Activated CD4-positive, alpha-beta T cell treated with anti-CD3 and anti-CD28 coated beads, Interleukin-2, amount 50 U/mL, for 1 hour (primary cell): Measurements from ENCODE around the gene PKHD1.

Source experiments
- DNase-seq: peaks from one replicate; pipeline ENCODE4 v3.0.0-alpha.2; 2020

The PKHD1 gene

DNA sequence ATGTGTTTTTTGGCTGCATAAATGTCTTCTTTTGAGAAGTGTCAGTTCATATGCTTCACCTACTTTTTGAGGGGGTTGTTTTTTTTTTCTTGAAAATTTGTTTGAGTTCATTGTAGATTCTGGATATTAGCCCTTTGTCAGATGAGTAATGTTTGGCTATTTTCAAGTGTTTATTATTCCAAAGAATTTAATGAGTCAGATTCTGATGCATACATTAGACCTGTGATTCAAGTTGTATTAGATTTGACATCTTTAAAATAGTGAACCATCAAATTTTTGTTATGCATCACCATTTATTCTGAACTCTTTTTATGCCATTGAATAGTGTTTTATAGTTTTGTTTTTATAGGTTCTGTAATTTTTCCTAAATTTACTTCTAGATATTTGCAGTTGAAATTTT, 319.3 kb downstream of the PKHD1 start:
- no peak for DNase-seq

DNA sequence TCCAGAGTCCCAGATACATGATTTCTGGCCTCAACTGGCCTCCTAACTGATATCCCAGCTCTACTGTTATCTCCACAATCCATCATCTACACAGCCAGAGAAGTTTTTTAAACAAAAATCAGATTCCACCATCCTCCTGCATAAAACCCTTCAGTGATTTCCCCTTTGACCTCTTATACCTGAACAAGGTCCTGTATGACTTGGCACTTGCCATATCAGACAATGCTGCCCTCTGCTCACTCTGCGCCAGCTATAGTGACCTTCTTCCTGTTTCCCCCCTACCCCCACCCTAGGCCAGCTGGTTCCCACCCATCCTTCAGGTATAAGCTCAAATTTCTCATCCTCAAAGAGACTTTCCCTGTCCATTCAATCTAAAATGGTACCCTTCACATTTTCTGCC, 322.2 kb downstream of the PKHD1 start:
- no peak for DNase-seq

DNA sequence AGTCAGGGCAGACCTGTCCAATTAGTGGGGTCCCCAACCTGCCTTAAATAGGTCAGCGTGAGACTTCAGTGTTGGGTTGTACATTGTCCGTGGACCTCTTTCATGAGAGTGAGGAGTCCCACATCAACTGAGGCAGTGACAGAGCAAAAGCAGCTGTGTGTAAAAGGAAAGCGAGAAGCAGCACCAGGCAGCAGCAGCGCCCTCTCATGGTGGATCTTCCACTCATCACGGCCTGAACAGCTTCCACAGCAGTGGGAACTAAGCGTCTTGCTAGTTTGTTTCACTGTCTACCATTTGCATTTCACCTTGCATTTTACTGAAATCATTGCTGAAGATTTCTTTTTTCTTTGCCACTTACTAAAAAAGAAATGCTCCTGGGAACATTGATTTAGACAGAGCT, 333.8 kb downstream of the PKHD1 start:
- DNase-seq = no peak

DNA sequence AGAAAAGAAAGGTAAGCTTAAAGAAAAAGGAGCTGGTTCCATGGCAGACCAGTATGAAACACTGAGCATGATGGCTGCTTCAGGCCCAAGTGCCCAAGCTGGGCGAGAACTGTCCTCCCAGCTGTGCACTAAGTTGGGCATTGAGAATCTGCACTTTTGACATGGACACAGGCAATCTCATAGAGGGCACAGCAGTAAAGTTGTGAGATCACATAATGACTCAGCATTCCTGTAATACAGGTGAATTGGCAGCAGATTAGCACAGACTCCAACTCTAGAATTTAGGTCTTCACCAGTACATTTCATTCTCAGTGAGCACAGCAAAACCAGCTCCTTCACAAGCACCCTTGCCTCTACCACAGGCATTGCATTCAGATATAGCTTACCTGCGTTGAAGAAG, 343.4 kb downstream of the PKHD1 start:
- DNase-seq = no peak

DNA sequence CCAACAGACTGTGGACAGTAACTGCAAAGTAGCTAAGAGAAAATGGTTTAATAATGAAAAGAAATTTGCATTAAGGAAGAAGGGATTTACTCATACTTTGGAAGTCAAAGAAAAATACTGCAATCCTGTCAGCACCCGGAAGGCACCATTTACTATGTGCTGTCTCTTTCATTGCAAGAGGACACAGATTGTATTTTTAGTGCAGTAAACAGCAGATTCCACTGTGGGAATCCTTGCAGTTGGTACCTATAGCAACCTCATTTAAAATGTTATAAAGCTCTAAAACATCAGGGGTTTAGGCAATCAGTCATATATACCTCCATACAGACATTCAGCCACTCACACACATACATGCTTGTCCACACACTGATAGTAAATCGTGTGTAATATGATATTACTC, 346.8 kb downstream of the PKHD1 start:
- DNase-seq = no peak

DNA sequence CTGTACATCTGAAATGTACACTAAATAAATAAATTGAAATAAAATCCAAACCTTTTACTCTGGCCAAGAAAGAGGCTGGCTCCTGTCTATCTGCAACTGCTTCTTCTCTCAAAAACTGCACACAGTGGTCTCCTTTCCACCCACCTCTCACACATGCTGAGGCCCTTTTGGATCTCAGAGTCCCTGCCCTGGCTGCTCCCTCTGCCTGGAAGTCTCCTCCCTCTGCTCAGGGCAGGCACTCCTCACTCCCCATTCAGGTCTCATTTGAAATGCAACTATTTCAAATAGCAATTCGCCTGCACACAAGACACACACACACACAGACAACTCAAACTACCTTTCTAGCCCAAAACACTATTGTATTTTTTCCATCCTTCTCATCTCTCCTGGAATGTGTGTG, 348.8 kb downstream of the PKHD1 start:
- no peak for DNase-seq

DNA sequence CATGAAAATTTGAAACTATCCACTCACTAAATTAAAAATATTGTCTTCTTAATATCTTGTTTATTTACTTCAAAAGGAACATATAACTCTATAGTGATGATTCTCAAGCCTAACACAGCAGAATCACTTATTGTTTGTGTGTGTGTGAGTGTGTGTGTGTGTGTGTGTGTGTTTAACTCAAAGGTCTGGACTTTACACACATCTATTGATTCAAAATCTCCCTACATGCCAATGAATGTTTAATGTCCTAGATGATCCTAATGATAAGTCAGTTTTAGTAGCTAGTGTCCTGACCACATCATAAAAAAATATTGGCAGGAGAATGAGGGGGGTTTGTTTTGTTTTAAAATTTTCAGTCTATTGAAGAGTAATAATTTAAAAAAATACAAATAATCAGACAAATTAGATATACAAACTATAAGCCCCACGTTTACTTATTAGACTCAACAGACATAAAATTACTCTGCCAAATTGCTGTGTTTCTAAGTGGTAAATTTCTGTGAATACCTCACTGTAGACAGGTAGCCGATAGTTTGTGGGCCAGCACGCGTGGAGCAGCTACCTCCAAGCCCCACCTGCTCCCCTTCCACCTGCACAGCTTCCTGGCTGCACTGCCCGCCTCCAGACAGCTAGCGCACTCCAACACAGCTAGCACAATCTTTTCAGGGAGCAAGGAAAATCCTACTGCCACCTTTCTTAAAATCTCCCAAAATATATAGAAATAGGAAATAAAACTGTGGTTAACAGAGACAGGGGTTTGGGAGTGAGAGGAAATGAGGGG, 349.6 kb downstream of the PKHD1 start:
- DNase-seq = no peak

DNA sequence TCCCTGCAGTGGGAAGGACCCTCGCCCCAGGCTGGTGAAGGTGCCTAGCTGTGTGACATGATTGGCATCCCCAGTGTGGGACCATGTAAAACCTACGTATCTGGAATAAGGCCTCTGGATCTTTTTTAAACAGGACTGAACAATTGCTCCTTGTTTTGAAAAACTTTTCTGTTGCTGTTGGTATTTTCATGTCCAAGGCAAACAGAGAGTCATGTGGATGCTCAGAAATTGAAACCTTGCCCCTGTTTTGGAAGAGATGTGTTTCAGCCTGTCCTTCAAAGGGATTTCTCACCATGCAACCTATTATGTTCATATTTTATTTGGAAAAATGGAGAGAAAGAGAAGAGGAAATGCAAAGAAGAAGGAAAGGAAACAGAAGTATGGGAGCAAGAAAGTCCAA, 362.3 kb downstream of the PKHD1 start:
- no peak for DNase-seq

DNA sequence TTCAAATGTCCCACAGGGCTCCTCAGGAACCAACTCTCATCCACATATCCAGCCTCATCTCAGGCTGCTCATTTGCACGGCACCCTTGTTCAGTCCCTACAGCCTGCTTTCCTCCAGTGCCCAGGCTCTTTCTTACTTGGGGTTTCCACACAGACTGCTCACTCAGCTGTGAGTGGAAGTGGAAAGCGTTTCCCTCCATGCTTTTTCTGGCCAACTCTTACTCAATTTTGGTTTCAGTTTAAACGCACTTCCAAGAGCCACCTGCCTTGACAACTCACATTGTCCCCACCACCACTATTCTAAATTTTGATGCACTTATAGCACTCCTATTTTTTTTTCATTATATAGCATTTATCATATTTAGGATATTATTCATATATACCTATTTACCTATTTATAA, 367.1 kb downstream of the PKHD1 start:
- DNase-seq = no peak

DNA sequence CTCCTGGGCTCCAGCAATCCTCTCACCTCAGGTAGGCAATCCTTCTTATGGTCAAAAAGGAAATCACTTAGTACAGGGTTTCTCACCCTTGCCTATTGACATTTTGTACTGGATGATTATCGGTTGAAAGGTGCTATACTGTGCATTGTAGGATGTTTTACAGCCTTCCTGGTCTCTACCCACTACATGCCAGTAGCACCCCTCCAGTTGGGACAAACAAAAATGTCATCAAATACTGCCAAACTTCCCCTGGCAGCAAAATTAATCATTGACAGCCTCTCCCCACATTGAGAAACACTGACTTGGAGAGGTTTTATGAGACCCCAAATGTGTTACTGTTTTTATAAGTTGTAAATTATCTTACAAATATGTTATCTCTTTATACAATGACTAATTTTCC, 368.1 kb downstream of the PKHD1 start:
- no peak for DNase-seq

DNA sequence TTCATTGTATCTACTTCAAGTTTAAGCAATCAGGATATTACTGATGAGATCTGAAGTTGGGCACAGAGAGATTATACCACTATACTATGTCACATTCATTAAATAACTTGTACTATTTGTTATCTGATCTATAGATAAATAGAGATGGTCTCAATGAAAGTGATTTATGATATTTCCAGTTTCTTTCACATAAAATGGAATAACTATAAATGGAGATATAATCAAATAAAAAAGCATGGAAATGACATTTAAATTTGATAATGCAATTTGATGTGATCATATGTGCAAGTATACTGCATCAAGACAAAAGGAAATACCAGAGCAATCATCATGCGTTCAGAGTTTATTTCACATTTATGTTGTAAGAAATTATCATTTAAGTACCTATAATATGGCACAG, 368.9 kb downstream of the PKHD1 start:
- no peak for DNase-seq

DNA sequence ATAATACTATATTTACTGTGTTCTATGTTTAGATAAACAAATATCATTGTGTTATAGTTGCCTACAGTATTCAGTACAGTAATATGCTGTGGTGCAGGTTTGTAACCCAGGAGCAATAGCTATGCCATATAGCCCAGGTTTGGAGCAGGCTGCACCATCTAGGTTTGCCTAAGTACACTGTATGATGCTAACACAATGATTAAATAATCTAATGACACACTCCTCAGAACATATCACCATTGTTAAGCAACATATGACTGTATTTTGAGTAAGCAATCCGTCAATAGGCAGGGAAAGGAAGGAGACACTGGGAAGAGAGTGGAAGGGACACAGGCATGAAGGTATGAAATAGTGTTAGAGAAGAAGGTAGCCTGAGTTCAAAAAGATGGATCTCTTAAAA, 369.9 kb downstream of the PKHD1 start:
- DNase-seq = no peak

DNA sequence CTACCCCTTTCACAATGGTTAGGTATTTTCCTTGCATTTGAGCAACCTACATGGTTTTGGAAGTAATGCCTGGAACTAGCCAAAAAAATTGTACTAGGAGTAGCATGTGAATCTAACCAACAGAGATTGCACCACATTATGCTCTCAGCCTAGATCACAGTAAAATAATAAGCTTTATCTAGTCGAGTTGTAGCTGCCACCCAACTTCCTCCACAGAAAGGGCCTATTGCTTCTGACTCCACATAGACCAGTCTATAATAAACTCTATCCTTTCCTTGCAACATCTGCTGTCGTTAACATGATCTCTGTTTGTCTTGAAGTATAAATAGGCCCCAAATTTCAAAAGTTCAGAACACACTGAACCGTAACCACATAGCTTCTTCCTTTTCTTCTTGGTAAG, 375.5 kb downstream of the PKHD1 start:
- DNase-seq = no peak

DNA sequence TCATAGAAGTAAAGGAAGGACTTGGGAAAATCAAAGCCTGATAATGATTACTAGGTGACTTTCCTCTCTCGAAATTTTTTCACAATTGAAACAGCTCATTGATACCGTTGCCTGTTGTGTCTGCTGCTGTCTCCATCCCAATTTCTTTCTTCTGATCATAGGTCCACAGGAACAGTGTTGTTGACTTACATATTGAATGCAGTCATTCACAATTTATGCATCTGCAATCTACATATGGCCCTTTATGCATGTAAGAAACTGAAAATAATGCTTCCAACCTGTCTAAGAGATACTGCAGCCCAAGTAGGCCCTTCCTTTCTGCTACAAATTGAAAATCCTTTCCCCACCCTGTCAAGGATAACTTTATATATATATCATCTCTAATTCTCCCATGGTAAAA, 381.3 kb downstream of the PKHD1 start:
- DNase-seq = no peak

DNA sequence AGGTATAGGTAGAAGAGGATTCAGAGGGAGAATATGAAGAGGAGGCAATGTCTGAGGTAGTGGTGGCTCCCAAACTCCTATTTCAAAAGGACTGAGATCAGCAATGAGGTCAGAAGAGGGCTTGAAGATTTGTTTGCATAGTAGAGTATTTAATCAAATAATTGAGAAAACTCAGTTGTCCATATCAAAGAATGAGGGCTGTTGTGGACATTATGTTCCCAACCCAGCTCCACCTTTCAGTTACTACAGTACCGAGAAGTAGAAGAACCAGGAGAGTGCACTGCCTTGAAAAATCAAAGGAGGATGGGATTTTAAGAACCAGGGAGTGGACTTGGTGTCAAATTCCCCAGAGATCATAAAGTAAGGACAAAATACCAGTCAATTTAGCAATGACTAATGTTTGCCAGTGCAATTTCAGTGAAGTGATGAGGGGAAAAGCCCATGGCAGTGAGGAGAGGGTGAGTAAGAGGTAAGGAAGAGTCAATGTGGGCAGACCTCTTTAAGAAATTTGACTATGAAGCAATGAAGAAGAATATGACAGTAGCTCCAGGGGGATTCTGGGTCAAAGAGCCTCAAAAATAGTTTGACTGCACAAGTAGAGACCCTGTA, 382.4 kb downstream of the PKHD1 start:
- no peak for DNase-seq

DNA sequence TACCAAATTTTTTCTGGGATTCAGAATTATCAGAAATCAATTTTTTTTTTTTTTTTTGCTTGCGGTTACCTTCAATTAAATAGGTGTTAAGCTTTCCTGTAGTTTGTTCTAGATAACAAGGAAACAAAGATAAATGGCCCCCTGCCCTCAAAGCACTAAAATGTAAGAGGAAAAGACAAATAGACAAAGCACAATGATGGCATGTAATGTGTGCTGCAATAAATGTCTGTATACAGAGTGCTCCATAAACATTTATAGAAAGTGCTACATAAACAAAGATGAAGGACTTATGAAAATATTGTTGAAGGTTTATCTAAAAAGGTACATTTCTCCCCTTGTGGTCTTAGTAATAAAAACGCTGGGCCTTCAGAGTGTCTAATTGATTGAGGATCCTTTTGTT, 384.6 kb downstream of the PKHD1 start:
- DNase-seq = no peak

DNA sequence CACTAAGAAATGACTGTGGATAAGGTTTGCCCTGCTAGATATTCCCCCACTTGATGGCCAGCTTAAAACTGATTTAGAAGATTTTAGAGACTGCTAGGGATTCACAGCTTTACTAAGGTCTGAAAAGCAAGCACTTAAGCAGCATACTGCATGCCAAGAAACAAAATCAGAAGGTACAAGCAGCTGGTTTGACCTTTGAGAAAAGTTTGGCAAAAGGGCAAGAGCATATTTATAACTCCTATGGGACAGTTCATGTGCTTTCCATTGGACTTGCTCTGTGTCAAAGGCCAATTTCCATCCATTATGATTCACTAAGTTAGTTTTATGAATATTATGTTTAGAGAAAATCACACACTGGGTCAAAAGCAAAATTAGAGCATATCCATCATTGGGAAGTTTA, 402.8 kb downstream of the PKHD1 start:
- no peak for DNase-seq

DNA sequence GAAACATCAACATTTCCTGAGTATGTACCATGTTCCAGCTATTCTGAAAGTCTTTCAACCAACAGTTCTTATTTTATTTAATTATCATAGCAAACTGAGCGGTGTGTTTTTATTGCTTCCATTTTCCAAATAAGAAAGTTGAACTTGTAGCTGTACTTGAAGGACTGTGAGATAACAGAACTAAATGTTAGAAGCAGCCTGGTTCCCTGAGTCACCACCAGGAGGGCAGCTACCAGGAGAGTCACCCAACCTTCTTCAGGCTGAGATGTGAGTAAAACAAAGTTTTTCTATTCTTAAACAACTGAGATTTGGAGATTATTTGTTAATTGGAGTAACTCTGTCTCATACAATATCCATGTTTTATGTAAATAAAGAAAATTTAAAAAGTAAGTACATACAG, 403.4 kb downstream of the PKHD1 start:
- no peak for DNase-seq

DNA sequence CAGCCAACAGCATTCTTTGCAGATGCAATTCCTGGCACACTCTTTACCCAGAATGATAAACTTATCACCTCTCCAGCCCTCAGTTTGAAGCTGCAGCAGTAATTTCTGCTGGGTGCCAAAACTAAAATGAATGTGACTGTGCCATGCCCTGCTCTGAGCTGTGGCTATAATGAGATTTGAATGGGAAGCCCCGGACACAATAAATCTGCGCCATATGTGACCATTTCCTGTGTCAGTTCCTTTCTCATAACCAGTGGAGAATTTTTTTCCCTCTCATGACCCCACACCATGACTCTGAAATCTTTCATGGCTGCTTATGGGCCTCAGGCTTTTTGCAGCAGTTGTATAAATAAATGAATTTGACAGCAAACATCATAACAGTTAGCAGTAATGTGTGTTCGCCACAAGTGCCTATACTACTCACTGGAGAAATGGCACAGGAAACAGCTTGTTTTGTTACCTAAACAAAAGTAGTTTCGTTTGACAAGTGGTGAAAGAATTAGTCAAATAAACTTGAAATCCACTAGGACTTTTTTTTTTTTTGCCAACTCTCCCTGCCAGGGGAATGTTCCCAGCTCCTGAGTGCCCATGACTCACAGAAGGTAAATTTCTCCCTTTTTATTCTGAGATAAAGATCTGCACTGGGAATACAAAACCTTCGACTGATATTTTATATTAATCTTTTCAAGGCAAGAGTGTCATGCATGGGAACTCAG, 408.4 kb downstream of the PKHD1 start:
- no peak for DNase-seq

DNA sequence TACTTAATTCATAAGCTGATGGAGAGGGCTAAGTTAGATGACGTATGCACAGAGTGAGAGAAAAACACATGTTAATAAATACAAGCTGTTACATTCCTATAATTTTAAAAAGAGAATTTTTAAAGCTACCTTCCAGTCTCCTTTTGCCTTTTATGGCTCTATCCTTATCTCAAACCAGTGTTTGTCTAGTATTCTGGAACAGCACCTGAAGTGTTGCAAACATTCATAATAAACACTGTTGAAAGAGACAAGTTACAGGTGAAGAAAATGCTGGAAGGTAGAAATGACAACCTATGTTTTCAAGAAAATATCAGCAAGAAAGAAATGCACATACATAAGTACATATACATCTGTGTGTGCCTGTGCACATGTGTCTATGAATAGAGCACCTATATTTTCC, 409.1 kb downstream of the PKHD1 start:
- no peak for DNase-seq

DNA sequence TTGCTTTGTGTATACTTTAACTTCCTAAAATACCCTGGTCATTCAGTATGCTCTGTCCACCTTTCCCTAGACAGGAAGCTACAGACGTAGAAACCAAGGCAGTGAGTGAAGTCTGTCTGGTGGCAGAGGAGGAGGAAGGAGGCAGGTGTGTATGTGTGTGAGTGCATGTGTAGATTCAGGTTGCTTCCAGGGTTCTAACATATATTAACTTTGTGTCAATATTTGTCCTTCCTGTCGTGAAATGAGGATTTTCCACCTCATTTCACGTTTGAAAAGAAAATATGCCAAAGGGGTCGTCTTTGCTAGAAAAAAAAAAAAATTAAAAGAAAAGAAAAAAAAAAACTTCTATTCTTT, 411.5 kb downstream of the PKHD1 start:
- DNase-seq = no peak

DNA sequence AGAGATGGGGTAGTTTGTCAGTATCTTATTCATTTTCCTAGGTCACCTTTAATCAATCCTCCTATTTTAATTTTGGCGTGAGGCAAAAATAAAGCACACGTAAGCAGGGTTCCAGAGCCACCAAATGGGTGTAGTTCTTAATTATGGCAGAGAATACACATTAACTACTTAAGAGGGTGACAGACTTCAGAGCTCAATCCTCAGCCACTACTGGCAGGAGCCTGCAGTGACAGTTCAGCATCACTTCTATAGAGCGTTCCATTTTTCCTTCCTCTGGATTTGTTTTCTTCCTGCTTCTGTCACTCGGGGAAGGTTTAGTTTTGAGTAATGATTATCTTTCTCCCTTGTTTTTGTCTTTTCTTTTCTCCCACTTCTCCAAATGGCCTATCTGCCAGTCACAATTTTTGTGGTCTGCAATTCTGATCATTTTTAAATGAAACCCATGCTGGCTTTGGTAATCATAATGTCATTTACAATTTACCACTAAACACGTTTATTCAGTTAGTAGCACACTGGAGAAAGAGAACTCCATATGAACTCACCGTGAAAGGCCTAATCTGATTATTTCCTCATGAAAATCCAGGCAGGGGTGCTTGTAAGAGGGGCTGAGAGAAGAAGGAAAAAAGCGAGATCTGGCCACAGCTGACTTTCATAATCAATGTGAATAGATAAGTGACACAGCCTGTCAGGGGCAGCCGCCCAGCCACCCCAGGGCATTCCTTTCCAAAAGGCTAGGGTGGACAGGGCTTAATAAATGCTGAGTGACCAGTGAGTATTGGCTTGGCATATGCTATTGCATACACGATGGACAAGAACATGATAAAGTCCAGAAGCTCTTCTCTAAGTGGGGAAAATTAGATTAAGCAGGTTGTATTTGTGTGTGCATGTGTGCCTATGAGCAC, 412.1 kb downstream of the PKHD1 start:
- DNase-seq = no peak

DNA sequence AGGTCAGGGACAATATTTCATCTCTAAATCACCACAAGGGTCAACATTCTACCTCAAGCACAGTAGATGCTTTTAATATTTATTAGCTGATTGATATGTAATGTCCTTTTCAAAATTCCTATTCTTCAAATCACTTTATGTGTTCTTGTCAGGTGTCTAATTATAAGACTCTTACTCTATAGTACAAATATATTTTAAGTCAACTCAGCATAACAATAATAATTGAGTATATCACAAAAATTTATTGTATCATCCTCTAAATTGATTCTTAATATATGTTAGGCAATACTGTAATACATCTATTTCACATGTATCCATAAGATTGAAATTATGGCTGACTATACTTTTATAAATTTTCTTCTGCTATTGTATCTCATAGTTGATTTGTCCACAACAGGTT, 423.9 kb downstream of the PKHD1 start:
- no peak for DNase-seq
